HG03280 (cell line): ENCODE data around the gene ZNF277.

Source experiments
- ATAC-seq: cut with Tn5 transposase; IDR thresholded peaks from one replicate; pipeline ENCODE4 v1.9.1; 2021; ENCODE audit warnings: mild to moderate bottlenecking, moderate library complexity; ENCODE audit not compliant: unreplicated experiment

Gene ZNF277, protein sequence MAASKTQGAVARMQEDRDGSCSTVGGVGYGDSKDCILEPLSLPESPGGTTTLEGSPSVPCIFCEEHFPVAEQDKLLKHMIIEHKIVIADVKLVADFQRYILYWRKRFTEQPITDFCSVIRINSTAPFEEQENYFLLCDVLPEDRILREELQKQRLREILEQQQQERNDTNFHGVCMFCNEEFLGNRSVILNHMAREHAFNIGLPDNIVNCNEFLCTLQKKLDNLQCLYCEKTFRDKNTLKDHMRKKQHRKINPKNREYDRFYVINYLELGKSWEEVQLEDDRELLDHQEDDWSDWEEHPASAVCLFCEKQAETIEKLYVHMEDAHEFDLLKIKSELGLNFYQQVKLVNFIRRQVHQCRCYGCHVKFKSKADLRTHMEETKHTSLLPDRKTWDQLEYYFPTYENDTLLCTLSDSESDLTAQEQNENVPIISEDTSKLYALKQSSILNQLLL

DNA sequence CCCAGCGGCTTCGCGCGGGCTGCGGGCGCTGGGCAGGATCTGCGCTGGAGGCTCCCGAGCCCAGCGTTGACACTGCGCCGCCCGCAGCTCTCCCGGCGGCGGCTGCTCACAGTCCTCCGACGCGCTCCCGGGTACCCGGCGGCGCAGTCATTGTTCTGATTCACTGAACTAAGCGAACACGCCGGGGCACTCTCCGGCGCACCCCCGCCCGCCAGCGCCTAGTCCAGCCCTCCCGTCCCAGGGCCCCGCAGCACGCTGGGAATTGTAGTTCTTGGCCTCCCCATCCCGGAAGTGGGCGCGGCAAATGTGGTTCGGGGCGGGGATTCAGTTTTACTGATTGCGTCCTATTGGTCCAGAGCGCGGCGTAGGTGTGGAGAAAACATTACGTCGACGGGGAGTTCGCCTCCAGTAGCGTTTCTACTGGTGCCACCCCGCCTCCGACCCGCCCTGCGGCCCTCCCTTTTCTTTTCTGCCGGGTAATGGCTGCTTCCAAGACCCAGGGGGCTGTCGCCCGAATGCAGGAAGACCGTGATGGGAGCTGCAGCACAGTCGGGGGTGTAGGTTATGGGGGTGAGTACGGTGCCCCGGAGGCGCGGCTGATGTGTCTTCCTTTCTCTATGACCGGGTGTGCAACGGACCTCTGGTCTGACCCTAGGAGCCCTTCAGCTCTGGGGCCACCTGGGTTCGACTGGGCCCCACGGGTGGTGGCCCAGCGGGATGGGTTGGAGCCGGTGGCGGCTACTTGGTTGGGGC is at the start of gene ZNF277, which contains the start of gene DOCK4:
Gene ZNF277, plus strand, starts transcription at position 458 of the 753 bp plus-strand sequence. Its CDS starts 22 bp downstream, at position 480.
Gene DOCK4, minus strand, starts transcription at position 162 of the 753 bp plus-strand sequence. CDS start 261 bp downstream, outside the sequence.
- peak; percentile 95 for ATAC-seq

DNA sequence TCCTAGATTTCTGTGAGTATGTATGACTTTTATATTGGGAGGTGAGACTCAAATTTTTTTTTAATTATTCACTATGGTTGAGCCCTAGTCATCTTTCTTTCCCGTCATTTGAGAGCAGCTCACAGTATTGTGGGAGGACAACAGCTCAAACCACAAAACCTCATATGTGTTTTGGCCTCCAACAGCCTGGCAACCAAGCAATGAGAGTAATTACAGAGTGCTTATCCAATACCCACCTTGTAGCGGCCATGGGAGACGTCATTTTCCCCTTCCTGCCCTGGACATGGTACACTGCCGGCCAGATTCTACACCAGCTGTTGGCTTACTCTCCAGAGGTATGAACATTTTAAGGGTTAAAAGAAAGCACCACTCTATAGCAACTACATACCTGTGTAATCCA is 49.4 kb upstream of the ZNF277 start:
- no peak for ATAC-seq

DNA sequence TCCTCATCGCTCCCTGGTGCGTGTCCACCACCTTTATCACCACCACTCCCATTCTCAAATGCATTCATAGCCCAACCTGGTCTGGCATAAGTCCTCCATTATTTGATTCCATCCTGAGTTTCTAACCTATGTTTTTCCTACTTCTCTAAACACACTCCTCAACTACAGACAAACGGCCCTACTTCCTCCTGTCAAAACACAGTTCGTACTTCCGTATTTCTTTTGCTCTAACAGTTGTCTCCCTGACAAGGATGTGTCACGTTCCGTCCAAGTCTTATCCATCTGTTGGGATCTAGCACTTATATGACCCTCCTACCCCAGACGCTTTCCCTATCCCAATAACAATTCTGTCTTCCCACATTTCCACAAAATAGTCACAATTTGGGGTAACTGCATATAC is 47.1 kb upstream of the ZNF277 start:
- ATAC-seq, result no peak

DNA sequence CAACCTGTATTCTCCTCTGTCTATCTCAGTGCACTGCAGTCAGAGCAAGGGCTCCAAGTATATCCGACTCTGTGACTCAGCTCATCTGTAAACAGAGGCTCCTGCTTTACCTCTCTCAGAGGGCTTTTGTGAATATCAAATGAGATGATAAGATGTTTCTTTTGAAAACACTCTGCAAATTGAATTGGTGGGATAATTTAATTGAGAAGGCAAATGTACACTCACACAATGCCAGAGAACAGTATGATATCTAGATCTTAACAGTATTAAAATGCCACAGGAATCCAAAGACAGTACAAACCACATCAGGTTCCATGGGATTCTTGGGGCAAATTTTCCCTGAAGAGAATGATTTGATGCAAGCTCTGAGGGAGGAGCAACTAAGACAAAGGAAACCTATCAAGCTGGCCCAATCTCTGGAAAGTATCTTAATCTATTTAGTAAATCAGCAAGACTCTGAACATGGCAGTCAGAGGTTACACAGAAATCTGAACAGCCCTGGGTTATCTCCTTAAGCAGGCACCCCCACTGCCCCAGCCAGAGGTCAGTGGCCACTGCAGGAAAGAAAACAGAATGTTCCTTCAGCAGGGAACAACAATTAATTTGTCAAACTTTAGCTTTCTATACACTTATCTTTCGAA is 46.2 kb upstream of the ZNF277 start:
- ATAC-seq, result no peak

DNA sequence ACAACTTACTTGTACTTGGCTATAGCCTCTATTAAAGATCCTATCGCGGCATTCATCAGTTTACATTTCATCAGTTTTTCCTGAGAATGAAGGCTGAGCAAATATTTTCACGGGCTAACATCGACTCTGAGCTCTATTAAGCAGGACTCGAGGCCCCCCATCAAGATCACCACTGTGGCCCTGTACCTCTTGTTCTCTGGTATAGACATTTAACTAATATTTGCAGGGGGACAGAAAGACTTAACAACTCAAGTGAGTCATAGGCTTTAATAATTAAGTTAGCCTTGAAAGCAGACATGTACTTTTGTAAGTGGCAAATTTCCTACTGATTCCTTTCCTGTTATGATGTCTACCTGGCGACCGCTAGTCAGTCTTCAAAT is 45.7 kb upstream of the ZNF277 start:
- ATAC-seq, result no peak

DNA sequence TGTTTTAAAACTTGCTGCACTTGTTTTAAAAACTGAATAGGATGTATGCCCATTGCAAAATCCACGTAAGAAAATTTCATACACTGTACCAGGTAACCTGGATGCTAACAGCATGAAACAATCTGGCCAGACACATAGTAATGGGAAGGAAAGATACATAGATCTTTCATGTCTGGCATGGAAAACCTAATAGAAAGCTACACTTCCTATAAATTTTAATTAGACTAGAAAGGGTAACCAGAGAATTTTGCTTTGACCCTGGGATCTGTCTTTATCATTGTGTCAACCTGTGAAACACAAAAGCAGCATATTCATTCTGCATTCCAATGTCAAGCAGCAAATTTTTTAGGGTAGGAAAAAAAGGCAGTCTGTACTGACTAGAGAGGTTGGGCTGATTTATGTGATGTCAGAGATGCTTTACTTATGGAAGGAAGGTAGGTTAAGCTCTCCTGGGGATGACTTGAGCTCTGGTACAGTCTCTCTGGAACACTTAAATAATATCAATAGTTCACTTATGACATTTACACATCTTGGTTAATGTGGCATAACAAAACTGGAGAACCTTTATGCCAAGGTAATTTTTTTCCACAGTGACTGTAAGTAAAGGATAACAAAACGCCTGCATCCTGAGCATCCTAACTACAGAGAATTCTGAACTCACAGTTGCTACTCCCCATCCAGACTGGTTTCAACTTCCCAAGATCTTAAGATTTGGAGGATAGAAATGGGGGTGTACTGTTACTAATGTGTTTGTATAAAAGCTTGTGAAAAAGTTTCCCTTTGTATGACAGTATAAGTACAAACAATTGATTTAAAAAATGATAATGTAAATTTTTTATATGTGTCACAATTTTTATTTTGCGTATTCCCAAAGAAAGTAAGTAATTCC is 45.0 kb upstream of the ZNF277 start:
- ATAC-seq, result no peak

DNA sequence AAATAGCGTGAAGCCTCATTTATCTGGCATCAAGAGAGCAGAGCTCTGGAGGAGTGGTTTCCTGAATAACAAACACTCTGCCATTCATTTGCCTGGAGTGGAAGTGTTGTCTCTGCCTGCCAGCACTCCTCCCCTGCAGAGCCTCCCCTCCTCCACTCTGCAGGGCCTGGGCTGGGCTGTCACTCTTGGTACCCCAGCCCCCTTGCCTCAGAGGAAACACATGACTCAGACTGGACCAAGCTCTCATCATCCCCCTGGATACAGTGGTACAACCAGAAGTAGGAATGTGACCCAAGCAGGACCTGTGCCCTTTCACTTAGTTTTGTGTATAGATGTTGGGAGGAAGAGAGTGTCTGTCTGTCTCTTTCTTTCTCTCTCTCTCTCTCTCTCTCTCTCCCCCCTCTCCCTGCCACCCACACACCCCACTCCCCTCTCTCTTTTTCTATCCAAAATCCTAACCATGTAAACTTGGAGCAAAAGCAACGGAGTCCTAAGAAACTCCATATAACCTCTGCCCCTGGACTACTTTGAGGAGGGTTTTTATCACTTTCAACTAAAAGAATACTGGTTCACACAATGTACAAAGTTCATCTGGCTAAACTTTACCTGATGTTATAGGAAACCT is 44.2 kb upstream of the ZNF277 start:
- no peak for ATAC-seq

DNA sequence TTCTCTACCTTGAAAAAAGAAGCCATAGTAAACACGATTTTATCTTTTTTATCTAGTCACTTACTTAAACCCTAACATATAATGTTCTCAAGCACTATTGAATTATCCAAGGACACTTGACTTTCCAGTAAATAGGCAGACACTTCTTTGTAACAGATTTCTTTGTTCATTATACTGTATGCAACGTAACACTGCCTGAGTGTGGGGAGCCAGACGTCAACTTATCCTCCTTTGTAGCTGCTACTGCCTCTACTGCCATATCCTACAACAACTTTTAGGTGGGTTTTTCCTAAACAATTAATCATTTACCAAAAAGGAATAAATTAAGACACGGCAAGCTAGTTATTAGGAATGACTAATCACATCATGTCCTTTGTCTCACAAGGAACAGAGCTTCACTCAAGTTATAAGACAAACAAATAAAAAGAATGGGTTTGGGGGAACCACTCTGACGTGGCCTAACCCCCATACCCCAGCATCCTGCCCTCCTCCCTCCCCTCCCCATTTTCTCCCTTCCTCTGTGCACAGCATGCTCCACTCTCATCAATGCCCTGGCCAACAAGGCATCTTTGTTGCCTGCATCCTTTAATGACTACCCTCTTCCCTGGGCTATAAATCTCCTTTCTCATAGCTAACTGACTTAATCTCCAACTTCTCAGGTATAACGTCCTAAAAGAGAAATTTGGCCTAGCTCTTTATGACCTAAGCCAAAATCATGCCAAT is 43.5 kb upstream of the ZNF277 start:
- ATAC-seq, result no peak

DNA sequence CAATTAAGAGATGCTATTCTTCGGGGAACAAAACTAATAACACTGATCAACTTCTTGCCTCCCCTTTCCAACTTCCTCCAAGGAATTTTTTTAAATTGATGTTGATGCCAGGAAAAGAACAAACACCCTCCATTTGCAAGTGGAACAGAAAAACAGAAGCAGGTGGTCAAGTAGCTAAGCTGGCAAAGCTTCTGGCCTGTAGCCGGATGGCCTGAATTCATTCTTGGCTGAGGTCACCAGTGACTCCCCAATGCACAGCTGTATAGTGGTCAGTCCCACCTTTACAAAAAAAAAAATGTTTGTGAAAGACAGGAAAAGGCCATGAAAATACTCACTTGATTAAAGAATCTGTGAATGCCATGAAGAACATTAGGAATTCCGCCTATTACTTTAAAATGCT is 39.3 kb upstream of the ZNF277 start:
- ATAC-seq, result no peak

DNA sequence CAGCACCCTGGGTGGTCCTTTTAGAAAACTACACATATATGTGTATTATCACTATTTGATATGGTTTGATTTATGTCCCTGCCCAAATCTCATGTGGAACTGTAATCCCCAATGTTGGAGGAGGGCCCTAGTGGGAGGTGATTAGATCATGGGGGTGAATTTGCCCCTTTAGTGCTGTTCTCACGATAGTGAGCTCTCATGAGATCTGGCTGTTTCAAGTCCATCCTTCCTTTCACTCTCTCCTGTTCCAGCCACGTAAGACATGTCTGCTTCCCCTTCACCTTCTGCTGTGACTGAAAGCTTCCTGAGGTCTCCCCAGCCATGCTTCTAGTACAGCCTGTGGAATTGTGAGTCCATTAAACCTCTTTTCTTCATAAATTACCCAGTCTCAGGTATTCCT is 37.6 kb upstream of the ZNF277 start:
- no peak for ATAC-seq

DNA sequence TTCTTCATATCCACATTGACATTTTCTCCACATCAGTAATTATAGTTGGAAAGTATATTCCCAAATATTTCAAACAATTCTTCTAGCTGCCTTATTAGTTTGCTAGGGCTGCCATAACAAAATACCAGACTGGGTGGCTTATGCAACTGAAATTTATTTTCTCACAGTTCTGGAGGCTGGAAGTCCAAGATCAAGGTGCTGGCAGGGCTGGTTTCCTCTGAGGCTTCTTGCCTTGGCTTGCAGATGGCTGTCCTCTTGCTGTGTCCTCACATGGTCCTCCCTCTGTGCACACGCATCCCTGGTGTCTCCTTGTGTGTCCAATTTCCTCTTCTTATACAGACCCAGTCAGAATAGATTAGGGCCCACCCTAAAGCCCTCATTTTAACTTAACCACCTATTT is 34.8 kb upstream of the ZNF277 start:
- no peak for ATAC-seq

DNA sequence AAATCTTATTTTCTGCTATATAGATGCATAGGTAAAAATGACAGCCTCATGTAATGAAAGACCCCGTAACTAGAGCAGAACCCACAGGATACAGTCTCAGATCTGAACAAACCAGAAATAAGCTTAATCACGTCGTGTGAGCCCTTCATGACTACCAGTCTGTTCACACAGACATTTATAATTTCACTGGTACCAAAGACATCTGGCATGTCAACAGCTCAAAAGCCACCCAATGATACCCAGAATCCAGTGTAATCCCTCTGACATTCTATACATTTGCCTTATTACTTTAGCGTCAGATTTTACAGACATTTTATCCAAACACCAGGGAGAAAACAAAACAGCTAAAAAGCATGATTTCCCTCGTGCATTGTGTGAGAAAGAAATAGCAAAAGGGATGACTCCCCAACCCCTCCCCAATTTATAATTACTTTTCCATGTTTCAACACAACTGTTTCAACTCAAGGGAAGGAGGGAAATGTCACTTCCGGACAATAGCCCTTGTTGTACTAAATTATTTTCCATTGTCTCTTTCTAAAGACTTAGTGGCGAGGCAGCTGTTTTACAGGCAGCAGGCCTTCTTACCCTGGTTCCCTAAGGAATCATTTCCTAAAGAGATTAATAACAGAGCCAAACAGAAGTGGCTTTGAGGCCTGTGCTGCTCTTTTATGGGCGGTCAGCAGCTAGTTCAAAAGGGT is 33.5 kb upstream of the ZNF277 start:
- ATAC-seq, result no peak

DNA sequence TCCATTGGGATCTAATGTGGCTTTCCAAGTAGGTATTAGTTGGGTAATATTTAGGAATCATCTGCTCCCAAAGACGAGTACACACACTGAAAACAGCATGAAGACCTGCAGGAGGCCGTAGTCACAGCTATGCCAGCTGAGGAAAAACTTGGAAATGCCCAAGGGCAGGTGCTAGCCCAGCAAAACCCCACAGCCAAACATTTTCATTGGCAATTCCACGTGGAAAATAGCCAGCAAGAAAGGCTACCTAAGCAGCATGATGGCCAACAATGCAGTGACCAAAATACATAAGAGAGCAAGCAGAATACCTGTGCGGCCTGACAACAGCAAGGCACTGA is 33.0 kb upstream of the ZNF277 start:
- ATAC-seq, result no peak

DNA sequence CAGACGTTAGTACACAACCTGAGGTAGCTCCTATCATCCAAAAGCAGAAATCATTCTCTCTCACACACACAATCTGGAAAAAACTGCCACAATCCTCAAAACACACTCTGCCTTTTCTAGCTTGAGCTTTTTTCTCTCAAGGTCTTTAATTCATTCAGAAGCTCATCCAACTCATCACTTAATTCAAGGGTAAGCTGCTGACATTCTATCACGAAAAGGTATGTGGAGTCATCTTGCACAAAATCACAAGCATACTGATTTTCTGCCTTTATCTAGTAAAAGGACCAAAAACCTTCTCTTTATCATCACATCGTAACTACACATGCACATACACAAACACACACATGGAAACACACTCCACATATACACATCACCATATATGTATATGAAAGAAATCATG is 32.3 kb upstream of the ZNF277 start:
- no peak for ATAC-seq

DNA sequence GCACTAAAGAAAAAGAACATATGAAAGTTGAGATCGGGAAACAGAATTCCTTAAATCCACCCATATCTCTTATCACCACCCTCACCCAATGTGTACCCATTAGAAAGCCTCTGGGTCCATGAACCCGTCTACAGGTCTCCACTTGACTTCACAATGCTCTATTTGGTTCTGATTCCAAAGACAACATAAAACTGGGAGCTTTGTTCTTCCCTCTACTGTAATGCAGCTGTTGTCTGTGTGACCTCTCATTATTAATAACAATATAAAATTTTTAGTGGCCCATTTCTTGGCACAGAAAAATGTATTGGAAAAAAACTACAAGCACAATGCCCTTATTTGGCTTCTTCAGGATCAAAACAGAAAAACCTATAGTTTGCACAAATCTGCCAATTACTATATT is 30.3 kb upstream of the ZNF277 start:
- ATAC-seq, result no peak

DNA sequence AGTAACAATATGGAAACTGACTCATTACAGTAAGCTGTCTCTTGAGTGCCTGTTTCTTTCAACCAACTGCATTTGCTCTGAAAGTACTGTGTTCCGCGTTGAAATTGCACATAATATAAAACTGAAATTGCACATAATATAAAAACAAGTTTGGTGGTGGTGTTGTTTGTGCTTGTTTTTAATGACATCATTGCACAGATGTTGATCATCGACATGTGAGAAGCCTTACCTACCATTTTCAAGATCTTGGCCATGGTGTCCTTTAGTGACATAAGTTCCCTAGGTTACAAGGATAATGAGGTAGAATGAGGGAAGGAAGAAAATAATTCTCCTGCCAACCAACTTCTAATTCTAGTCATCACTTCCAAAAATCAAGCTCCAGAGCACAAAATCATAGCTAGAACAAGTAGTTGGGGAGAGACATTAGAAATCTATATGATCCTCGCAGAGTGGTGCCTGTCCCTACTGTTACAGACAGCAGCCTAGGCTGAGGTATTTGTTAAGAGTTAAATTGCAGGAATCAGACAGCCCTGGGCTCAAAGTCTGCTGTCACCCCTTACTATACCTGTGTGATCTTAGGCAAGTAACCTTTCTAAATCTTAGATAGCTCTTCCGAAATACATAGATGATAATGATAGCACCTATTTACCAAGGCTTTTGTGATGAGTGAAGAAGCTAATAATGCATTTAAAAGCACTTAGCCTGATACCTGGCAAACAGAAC is 29.6 kb upstream of the ZNF277 start:
- no peak for ATAC-seq

DNA sequence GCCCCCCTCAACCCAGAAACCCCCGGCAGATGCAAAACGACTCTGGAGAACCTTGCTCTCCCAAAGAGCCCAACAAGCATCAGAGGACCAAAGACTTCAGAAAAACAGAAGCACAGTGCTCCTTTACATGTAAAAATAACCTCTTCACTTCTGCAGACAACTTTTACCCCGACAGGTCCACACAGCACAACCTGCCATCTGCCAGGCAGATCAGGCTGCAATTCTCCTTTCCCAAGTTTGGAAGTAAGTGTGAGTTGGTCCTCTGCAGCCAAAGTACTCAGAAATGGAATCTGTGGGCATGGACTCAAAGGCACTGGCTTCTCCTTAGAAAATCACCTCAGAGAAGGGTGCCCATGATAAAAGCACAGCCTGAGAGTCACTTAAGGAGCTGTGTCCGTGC is 26.3 kb upstream of the ZNF277 start:
- no peak for ATAC-seq

DNA sequence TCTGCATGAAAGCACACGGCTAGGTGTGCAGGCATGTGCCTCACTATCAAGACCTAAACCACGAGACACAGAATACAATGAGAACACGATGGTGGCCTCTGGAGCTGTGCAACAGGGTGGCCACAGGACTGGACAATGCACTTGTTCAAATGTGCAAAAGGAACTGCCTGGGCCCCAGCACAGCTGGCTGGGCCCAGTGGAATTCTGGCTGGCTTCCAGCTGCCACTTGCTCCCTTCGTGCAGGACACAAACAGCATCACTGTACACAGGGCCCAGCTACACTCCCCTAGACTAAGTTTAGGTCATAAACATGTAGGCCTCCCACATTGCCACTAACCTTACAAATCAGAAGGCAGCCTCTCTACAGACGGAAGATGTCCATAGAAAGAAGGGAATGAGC is 23.7 kb upstream of the ZNF277 start:
- ATAC-seq, result no peak
